Suppressor macrophage treated with lipopolysaccharide for 1 hour (primary cell): ENCODE measurements around the gene CAPSL.
A peak's percentile ranks its signal among the peaks of the same experiment; 100 is the strongest.
"Not testable (repeated sequence)": the region's sequence is repeated elsewhere in the genome, so short reads cannot be mapped to it uniquely, and the experiment has no call there.

Source experiments
- DNase-seq, 3 donors: peaks; one replicate each; pipeline ENCODE4 v3.0.0-alpha.2; 2020 to 2022

CAPSL gene

DNA sequence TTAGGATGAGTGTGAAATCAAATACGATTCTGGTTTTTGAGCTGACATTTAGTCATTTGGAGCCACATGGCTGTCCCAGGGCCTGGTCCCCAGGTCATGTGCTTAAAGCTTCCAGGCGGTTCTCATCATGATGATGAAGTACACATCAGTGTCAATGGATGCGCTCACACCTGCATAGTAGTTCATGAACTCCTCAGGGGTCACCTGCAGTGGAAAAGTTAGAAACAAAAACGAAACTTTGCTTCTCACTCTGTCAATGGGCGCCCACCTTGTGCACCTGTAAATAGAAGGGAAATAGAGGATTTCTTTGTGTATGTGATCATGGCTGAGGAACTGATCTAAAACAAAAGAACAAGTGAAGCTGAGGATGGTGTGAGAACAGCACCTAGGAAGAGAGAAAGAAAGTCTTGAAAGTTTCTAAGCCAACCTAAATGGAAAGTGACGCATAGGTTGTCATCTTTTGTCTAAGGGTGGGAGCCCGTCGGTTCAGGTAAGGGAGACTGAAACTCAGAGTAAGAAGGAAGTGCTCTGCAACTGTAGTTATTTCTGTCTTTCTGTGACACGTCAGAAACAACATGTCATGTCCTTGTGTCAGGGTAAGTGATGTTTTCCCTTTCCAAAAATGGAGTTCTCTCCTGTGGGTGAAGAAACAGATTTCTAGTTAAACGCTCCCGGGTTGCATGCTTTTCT is 33.8 kb downstream of the CAPSL start:
- DNase-seq, result no peak

DNA sequence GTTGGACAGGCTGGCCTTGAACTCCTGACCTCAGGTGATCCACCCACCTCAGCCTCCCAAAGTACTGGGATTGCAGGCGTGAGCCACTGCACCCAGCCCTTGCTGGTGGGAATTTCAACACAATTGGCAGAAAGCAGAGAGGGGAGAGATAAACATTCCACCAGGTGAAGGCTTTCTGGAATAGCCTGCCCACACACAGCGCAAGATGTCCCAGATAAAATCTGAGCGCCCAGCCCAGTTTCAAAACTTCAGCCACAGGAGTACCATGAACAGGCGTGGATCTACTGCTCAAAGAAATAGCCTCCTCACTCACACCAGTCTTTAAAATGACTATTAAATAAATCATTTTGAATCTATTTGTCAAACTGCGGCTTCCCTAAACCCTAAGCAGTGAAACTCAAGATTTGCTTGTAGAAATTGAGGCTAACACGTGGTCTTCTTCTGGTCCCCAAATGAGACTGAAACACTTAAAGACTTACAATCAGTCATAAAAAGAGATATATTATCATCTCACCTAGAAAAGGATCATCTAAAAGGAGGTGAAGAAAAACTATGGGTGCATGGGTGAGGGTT is 34.7 kb downstream of the CAPSL start:
- no peak for DNase-seq

DNA sequence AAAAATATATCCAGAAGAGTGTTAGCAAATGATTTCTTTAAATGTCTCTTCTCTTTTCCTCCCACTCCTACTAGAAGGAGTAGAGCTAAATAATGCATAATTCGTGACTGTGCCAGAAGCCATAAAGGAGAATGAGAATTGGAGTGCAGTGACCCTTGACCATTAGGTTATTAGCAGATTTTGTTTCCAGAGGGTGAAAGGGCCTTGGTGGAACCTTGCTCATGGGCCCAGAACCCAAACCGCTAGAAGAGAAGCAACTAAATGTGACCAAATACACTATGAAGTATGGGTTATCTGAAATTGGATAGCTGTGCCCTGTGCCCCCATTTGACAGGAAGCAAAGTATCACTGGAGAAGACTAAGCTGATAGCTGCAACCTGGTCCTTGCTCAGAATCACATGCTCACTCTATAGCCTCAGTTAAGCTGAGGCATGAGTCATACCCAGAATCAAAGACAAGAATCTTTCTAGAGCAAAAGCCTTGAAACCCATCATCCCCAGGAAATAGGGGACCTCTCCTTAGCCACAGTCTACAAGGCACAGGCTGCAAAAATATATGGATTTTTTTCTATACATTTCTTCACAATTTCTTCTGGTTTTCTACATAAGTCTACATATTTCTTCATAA is 36.3 kb downstream of the CAPSL start:
- peak in 2 of 3 donors; percentile 35 to 39 for DNase-seq

DNA sequence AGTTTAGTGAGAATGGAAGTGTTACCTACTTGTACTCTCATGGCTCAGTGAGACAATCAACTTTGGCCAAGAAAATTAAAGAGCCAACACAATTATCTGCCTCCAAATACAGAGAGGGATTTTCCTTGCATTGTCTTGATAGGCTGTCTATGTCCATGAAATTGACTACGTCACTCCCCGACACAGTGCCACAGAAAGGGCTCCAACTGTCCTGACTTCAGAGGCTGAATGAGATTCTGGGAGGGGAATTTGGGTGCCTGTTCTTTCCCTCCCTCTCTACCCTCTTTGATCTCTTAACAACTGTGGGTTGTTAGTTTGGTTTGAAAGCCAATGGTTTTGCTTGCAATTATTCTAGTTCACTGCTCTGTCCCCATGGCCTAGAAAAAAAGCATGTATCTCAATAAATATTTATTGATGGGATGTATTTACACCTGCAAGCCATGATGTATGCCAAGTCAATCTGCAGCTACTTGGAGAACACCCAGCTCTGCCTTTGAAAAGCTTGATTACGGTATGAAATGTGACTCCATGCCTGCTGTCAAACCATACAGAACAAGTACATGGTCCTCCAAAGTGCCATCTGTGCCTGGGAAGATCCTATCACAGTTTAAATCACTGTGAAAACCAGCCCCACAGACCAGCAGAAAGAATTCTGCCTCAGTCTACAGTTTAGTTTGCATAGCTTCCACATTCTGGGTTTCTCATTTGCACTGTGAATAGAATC is 37.3 kb downstream of the CAPSL start:
- no peak for DNase-seq

DNA sequence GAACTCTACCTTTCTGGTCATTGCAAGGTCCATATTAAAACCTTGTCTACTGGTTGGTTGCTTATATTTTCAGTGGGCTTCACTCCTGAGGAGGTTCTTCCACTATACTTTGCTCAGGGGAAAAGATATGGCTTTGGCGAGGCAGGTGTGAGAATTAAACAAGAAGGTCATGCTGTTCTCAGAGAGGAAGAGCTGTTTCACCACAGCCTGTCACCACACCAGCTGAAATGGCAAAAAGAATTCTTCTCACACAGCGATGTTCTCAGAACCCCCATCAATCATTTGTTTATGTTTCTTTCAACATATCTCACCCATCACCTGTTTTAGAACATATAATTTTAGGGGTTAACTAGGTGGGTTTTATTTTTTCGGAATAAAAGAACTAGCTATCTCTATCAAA is 38.6 kb downstream of the CAPSL start:
- DNase-seq, result no peak

DNA sequence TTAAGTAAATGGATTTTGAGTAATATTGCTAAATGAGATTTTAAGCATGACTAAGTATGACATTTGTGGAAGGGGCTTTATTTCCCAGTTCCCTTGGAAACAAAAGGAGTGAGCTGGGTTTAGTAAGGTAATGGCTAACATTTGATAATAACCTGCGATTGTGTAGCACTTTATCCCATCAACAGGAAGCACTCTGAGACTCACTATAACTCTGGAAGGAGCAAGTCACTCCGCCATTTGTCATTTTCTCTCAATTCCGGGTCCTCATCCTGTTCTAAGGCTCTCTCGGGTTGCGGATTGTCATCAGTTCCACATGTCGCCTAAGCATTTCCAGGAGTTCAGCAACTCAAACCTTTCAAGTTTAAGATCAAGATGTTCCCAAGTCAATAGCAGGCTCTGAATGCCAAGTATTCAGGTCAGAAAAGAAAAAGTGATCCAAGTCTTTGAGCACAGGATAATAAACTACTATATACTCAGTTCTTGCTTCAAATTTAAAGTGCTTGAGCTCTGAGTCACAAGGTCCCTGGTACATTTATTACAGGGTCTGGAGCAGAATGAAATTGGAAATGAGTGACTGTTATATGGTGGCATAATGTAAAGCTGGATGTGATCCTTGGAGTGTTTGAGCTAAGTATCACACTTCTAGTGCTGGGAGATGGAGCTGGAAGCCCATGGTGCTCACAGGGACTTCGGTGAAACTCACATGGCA is 39.3 kb downstream of the CAPSL start:
- no peak for DNase-seq

DNA sequence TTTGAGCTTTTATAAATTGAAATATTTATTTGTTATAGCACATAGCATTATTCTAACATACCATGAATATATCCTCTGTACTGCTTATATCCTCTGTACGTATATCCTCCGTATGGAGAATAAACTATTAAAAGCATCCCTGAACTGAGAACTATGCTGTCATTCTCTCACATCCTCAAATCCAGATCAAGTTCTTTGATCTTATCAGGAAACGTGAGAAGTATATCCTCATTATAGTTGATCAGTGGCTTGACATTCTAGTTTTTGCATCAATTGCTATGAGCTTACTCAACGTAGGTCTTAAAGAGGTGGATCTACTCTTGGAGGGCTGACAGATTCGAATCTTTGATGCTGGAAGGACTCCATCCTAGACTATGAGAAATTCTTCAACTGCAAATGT is 44.3 kb downstream of the CAPSL start:
- DNase-seq, result no peak

DNA sequence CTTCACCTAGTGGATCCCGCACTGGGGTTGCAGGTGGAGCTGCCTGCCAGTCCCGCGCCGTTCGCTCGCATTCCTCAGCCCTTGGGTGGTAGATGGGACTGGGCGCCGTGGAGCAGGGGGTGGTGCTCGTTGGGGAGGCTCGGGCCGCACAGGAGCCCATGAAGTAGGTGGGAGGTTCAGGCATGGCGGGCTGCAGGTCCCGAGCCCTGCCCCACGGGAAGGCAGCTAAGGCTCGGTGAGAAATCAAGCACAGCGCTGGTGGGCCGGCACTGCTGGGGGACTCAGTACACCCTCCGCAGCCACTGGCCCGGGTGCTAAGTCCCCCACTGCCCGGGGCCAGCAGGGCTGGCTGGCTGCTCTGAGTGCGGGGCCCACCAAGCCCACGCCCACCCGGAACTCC is 45.6 kb downstream of the CAPSL start:
- DNase-seq, result not testable (repeated sequence)

DNA sequence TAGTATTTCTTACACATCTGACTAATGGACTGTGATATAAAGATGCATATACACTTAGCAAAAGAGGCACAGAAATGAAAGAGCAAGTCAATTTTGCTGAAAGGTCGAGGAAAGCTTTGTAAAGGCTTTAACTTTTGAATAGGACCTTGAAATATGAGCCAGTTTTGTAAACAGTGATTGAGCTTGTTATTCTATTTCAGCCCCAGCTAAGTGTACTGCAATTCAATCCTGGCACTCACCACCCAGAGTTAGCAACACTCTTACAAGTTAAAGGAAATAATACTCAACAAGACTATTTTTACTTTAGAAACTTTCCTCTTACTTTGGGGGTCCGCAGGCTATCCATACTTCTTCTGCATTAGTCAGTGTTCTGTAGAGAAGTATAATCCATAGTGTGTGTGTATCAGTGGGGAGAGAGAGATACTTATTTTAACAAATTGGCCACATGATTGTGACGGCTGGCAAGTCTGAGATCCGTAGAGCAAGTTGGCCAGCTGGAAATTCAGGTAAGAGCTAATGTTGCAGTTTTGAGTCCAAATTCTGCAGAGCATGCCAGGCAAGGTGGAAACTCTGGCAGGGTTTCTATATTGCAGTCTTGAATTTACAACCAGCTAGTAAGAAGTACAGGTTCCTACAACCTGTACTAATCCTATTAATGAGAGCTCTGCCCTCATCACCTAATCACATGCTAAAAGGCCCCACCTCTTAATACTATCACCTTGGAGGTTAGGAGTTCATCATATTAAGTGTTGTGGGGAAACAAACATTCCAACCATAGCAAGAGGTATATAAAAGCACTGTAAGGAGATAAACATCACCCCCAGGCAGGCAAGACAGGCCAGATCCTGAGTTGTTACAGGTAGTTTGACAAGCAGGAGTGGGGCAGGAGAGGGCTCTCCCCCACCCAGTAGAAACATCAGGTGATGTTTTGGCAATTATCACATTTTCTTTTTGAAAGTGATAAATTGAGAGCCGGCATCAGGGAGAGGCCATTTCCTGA is 48.1 kb downstream of the CAPSL start:
- DNase-seq, result no peak

DNA sequence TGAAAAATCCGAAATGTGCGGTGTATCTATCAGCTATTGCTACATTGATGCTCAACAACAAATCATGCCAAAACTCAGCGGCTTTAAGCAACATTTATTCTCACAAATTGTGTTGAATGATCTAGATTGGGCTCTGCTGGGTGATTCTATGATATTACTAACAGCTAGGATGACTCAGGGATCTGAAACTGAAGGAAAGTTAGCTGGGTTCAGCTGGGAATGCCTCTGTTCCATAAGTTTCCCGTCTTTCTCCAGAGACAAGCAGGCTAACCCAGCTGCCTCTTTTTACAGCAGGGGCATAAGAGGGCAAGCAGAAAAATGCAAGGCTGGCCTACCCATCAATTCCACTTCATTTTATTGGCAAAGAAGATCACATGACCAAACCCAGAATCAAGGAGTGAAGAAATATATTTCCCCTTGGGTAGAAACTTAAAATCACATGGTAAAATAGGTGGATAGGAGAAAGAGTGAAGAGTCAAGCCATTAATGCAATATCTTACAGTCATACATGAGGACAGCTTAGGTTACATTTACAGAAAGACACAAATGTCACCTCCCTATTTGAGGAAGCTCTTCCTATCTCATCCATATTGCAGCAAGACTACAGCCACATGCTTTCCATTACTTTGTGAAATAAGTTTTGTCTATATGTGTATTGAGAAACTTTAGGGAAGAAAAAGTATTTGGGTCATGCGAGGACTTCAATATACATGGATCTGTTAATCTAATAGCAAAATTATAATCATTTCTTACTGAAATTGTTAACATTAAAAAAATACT is 50.9 kb downstream of the CAPSL start:
- peak; percentile 29 to 60 (median 52) for DNase-seq

DNA sequence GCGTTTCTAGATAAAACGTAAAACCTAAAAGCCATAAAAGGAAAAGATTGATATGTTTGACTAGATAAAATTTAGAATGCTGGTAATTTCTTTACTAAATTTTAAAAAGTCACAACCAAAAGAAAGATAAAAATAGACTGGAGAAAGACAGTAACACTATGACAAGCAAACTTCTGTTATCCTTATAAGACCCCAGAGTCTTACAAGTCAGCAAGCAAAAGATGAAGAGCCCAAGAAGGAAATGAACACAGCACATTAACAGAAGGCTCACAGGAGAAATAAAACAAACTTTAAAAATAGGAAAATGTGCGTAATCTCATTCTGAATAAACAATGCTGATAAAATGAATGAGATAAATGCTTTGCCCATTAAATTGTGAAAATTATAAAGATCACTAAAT is 52.0 kb downstream of the CAPSL start:
- no peak for DNase-seq

DNA sequence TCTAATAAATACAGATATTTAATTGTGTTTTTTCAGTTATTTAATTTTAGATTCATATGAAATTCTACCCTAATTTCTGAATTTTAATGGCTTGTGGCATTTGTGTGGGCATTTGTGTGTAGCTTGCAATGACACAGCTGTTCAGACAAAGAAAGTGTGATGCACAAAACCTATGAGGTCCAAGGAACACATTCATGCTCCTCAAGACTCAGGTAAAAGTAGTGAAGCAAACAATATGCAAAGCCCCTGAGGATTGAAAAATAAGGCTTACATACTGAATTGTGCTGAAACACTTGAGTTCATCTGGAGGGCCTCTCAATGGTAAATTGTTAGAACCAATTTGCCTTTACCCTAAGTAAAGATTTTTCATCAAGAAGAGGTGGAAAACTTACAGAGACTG is 53.6 kb downstream of the CAPSL start:
- no peak for DNase-seq

DNA sequence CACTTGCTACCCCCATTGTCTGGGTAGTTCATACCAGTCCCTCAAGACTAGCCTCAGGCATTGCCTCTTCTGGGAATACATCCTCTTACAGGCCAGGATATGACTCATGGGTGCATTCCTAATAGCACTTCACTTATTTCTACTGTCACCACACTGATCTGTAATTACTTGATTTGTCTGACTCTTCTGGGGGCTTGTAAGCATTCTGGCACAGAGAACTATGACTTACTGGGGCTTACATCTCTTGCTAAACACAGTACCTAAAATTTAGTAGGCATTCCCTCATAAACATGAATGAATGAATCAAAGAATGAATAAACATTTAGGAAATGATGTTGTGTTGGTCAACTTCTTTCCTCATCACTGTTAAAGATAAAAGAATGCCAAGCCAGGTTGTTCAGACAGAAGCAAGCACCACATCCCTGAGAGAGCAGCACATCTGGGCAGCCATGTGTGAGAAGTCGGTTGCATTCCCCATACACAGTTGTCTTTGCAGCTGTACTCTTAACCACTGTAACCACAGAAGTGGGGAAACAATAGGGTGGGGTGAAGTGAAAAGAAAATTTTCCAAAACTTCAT is 54.1 kb downstream of the CAPSL start:
- peak; percentile 83 to 96 (median 90) for DNase-seq

DNA sequence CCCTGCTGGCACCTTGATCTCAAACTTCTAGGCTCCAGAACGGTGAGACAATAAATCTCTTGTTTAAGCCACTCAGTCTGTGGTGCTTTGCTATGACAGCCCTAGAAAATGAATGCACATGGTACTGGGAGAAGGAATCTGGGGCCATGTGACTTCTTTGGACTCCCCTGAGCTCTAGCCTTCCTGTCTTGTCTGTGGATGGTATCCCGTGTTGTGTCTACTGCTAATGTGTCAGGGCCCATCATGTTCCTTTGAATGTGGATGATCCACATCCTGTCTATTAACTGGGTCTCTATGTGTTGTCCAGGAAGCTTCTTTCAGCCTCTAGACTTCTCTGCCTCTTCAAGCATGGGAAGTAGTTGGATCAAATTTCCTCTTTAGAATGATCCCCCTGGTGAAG is 56.7 kb downstream of the CAPSL start:
- no peak for DNase-seq

DNA sequence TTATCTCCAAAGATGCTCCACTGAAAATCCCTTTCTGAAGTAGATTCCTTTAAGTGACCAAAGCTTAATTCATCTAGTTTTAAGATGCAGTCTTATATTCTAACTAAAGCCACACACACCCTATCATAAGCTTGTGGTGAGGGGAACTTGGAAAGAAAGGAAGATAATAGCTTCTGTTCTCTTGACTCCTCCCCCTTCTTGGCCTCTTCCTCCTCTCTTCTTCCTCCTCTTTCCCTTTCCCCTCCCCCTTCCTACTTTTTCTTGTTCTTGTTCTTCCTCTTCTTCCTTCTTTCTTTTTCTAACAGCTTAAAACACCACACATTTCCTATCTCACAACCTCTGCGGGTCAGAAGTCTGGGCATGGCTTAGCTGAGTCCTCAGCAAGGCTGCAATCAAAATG is 58.3 kb downstream of the CAPSL start:
- no peak for DNase-seq

DNA sequence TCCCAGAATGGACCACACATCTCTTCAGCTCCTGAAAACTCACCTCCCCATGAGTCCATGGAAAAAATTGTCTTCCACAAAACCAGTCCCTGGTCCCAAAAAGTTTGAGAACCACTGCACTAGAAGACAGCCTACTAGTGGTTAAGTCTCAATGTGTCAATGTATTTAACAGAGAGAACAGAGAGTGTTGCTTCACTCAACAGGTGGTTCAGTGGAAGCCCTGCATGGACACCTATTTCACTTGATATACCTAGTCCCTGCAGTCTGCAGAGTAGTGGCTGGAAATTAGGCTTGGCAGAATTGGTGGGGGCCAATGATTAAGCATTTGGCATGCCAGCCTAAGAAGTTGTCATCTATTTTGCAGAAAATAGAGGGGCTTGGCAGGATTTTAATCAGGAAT is 58.8 kb downstream of the CAPSL start:
- DNase-seq, result no peak

DNA sequence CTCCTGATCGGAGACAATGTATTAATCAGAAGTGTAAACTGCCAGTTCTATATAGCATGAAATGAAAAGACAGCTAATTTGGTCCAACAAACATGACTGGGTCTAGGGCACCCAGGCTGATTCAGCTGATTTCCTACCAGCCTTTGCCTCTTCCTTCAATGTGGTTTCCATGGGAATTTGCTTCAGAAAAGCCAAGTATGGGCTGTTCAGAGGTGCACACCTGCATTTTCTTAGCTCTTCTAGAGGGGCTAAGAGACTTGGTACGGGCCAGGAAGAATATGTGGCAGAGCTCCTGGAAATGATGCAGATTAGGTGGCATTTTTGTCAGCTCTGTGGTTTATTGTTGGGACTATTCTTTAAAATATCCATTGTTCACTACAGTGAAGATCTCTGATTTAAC is 59.3 kb downstream of the CAPSL start:
- DNase-seq, result no peak

DNA sequence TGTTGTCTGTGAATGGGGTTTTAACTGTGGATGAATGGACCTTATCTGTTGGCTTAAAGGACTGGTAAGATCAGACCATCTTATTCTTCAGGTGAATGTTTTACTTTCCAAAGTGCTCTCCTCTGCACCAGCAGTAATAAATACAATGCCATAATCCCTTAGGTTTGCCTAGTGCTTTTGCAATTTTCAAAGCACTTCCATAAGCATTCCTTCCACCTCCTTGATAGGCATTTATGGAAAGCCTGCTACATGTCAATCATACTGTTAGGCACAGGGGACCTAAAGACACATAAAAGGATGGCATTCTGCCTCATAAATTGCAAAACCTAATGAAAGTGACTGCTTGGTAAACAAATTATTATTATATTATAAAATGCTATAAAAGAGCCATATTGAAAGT is 60.3 kb downstream of the CAPSL start:
- peak in 1 of 3 donors; percentile 17 for DNase-seq

DNA sequence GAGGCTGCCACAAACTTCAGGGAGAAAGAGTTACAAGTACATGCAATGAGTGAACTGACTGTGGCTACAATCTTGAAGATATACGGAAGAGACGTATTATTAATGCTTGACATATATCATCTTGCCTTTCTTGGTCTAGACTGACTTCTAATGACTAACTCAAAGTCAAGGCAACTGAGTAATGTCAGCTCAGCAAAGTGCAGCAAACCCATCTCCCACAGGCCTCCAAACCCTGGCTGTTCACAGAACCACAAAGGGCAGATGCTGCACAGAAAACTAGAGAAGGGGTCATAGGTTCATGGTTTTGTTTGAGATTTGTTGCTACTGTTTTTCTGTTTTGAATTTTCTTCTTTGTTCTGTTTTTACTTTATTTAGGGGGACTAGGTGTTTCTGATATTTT is 60.8 kb downstream of the CAPSL start:
- peak in 1 of 3 donors; percentile 18 for DNase-seq

DNA sequence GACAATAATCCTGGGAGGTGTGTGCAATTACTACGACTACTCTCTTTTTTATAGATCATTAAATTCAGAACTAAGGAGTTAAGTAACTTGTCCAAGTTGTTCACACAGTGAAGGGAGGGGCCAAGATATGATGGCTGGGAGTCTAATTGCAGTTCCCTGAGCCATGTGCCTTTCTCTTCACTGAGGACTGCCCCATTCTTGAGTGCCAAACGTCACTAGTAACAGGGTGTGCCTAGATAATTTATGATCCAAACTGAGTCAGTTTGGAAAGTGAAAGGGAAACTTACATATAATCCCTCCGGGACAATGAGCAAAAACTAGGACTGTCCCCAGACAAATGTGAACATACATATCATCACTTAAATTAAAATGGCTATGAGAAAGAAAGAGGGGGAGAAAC is 61.5 kb downstream of the CAPSL start:
- DNase-seq, result peak; percentile 81 to 95 (median 84)

DNA sequence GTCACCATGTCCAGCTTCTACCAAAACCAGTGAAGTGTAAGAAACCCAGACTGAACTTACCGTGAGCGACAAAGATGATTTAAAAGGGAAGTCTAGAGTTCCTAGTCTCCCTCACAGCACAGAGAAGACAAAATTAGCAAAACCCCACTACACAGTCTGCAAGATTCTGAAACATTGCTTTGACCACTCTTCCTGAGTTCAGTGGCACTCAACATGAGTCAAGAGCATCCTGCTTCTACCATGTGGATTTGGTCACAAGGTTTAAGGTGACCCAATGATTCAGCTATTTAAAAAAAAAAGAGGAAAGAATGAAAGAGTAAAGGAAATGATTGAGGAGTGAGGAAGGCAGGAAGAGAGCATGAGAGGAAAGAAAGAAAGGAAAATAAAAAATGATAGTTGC is 62.0 kb downstream of the CAPSL start:
- peak; percentile 48 to 70 (median 52) for DNase-seq
